ENCODE data around the gene WDR18.

The WDR18 gene

DNA sequence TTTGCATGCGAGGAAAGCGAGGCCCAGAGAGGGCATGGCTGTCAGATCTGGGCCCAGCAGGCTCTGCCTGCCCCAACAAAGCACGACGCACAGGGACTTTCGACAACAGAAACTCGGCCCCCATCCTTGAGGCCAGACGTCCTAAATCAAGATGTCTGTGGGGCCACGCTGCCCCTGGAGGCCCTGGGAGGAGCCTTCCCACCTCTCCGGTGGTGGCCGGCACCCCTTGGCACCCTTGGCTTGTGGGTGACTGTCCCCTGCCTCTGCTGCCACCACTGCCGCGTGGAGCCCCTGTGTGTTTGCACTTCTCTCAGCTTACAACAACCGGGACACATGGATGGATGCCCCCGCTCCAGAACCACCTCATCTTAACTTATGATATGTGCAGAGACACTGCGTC lies 4.4 kb downstream of the WDR18 start:
- TF ChIP-seq, protein P1, sequence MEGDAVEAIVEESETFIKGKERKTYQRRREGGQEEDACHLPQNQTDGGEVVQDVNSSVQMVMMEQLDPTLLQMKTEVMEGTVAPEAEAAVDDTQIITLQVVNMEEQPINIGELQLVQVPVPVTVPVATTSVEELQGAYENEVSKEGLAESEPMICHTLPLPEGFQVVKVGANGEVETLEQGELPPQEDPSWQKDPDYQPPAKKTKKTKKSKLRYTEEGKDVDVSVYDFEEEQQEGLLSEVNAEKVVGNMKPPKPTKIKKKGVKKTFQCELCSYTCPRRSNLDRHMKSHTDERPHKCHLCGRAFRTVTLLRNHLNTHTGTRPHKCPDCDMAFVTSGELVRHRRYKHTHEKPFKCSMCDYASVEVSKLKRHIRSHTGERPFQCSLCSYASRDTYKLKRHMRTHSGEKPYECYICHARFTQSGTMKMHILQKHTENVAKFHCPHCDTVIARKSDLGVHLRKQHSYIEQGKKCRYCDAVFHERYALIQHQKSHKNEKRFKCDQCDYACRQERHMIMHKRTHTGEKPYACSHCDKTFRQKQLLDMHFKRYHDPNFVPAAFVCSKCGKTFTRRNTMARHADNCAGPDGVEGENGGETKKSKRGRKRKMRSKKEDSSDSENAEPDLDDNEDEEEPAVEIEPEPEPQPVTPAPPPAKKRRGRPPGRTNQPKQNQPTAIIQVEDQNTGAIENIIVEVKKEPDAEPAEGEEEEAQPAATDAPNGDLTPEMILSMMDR (IDR thresholded peaks at IDR 0.05), result no peak

DNA sequence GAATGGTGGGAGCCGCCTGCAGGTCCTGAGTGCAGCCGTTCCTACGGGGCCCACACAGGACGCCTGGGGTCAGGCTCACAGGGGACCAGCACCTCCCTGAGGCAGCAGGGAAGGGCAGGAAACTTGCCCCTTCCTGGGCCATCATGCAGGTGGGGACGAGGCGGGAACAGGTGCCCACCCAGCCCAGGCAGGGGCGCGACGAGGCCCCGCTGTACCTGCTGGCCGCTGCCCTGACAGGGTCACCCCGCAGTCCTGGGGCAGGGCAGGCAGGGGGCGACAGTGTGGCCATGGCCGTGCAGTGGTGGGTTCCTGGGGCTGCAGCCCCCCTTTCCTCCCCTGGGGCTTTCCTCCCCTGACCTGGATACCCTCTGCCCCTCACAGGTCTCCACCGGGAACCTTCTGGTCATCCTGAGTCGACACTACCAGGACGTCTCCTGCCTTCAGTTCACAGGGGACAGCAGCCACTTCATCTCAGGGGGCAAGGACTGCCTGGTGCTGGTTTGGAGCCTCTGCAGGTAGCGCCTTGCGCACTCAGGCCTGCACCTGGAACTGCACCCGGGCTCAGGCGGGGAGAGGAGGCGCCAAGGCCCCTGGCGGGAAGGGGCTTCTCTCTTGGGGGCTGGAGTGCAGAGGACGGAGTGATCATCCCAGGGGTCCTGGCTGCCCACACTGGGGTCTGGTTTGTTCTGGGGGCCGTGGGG lies 5.4 kb downstream of the WDR18 start:
- TF ChIP-seq, protein P1 (IDR thresholded peaks at IDR 0.05), result peak; percentile 30; the same call in 1 of the 2 replicates

DNA sequence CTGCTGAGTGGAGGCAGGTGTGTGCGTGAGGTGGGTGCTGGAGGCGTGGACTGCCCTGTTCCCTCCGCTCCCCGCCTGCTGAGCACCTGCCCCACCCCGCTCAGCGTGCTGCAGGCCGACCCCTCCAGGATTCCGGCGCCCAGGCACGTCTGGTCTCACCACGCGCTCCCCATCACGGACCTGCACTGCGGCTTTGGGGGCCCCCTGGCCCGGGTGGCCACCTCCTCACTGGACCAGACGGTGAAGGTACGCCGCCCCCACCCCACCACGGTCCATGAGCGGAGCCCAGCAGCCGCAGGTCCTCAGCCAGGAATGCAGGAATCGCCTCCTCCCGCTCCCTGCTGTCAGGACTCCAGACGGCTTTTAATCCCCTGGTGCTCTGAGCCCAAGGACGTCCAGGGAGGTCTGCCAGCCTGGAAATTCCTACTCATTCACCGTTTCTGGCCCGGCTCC lies 6.0 kb downstream of the WDR18 start:
- TF ChIP-seq, protein P1 (IDR thresholded peaks at IDR 0.05), result no peak

DNA sequence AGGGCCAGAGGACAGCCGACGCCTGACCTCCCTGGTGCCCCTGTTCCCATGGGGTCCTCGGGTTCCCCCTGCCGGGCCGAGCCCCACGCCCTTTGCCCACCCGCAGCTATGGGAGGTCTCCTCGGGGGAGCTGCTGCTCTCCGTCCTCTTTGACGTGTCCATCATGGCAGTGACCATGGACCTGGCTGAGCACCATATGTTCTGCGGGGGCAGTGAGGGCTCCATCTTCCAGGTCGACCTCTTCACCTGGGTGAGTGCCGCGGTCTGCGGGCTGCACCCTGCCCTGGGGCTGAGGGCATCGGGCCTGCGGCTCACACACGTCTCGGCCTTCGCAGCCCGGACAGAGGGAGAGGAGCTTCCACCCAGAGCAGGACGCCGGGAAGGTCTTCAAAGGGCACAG lies 6.6 kb downstream of the WDR18 start:
- TF ChIP-seq, protein P1 (IDR thresholded peaks at IDR 0.05), result no peak

DNA sequence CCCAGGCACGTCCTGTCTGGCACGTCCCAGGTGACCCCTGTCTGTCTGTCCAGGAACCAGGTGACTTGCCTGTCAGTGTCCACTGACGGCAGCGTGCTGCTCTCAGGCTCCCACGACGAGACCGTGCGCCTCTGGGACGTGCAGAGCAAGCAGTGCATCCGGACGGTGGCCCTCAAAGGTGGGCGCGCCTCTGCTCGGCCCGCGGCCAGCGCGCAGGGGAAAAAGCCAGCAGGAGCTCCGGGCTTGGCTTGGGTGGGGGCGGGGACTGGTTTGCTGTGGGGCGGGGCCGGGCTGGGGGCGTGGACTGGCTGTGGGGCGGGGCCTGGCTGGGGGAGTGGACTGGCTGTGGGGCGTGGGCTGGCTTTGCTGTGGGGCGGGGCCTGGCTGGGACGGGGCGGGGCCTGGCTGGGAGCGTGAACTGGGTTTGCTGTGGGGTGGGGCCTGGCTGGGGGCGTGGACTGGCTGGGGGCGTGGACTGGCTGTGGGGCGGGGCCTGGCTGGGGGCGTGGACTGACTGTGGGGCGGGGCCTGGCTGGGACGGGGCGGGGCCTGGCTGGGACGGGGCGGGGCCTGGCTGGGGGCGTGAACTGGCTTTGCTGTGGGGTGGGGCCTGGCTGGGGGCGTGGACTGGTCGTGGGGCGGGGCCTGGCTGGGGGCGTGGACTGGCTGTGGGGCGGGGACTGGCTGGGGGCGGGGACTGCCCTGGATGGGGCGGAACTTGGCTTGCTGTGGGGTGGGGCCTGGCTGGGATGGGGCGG lies 7.2 kb downstream of the WDR18 start:
- TF ChIP-seq, protein P1 (IDR thresholded peaks at IDR 0.05), result no peak

DNA sequence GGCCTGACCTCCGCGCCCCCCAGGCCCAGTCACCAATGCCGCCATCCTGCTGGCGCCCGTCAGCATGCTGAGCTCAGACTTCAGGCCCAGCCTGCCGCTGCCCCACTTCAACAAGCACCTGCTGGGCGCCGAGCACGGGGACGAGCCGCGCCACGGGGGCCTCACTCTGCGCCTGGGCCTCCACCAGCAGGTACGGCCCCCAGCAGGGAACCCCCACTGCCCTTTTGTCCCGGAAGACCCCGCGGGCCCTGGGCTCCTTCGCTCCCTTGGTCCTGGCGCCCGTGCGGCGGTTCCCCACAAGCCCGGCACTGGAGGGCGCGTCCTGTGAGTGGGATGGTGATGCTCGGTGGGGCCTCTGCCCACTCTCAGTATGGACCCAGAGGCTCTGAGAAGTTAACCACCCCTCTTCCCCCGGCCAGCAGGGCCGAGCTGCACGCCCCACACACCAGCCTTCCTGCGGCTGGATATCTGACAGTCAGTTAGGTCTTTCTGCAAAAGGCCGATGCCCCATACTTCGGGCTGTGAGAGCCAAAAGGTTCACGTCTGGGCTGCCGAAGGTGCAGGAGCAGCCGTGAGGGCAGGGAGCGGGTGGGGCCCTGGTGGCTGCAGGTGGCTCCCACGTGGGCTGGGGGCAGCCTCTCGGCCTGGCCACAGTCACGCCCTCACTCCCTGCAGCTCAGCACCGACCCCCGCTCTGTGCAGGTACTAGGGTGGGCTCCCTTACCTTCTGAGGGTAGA lies 8.0 kb downstream of the WDR18 start:
- TF ChIP-seq, protein P1 (IDR thresholded peaks at IDR 0.05), result no peak

DNA sequence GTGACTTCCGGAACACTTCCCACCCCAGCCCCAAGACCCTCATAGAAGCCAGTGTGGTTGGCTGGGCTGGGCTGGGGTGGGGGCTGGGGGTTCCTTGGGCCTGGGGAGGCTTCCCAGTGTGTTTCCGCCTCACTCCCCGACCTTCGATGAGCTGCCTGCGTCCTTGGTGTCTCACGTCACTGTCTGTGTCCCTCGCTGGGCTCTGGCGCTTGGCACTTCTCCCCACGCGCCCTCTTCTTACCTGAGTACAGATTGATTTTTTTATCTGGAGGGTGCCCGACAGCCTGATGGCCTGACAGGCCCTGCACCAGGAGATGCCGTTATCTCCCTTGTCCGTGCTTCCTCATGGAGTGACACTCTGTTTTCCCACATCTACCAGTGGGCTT lies 8.5 kb downstream of the WDR18 start:
- TF ChIP-seq, protein P1 (IDR thresholded peaks at IDR 0.05), result no peak

Measured in LNCAP (cell line).